Loucy (cell line): ENCODE results near the gene PCBP3.

ENCODE experiments used
- CTCF ChIP-seq: fragments of 200-600 bp; sonication (generic); conservative IDR thresholded peaks from 2 replicates; pipeline ENCODE4 v1.5.1; 2014; ENCODE audit warnings: mild to moderate bottlenecking, antibody characterized with exemption, low read length
- EZH2phosphoT487 ChIP-seq: fragments of 200-600 bp; IDR thresholded peaks from 2 replicates; pipeline ENCODE4 v1.6.1; 2018; ENCODE audit warnings: antibody characterized with exemption, mild to moderate bottlenecking, moderate library complexity, borderline replicate concordance

GRCh38 chr21:45856906-45857305 lies 213.4 kb downstream of the PCBP3 start:
- TF ChIP-seq CTCF (no peak), EZH2phosphoT487 (no peak)
